Measurements from ENCODE around the gene PRODH2. TPM values are rescaled to one million over a fixed set of nuclear protein-coding genes. Genes with fewer than 3 reads are reported as not detected.

PRODH2 gene
- total RNA-seq, 1 donor from 2014 or later, result not detected

- TF ChIP-seq, protein P1, sequence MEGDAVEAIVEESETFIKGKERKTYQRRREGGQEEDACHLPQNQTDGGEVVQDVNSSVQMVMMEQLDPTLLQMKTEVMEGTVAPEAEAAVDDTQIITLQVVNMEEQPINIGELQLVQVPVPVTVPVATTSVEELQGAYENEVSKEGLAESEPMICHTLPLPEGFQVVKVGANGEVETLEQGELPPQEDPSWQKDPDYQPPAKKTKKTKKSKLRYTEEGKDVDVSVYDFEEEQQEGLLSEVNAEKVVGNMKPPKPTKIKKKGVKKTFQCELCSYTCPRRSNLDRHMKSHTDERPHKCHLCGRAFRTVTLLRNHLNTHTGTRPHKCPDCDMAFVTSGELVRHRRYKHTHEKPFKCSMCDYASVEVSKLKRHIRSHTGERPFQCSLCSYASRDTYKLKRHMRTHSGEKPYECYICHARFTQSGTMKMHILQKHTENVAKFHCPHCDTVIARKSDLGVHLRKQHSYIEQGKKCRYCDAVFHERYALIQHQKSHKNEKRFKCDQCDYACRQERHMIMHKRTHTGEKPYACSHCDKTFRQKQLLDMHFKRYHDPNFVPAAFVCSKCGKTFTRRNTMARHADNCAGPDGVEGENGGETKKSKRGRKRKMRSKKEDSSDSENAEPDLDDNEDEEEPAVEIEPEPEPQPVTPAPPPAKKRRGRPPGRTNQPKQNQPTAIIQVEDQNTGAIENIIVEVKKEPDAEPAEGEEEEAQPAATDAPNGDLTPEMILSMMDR (conservative IDR thresholded peaks at IDR 0.05), result no peak
- Mint-ChIP-seq H3K4me1 (no peaks in the 10 kb centered on the region), H3K9me3 (no peaks in the 10 kb centered on the region), H3K36me3 (ENCODE audit: low read depth) (no peaks in the 10 kb centered on the region), H3K27me3 (ENCODE audit: low read depth) (peaks cover 35% of the 10 kb centered on the region), H3K4me3 (no peak overlapping the region), H3K27ac (ENCODE audit: unreplicated experiment) (no peak overlapping the region)
- DNase-seq (ENCODE audit: low read depth, low spot score), result no peak
Measured at GRCh38 chr19:35813043-35813890, 622 bp upstream of the PRODH2 start.

GRCh38 chr19:35811317-35812219 lies 1.1 kb downstream of the PRODH2 start:
- no peak for DNase-seq (ENCODE audit: low read depth, low spot score)
- Mint-ChIP-seq H3K27ac (ENCODE audit: unreplicated experiment) (no peak overlapping the region), H3K4me3 (no peak overlapping the region), H3K9me3 (no peaks in the 10 kb centered on the region), H3K27me3 (ENCODE audit: low read depth) (peaks cover 32% of the 10 kb centered on the region), H3K4me1 (no peaks in the 10 kb centered on the region), H3K36me3 (ENCODE audit: low read depth) (no peaks in the 10 kb centered on the region)
- TF ChIP-seq, protein P1 (conservative IDR thresholded peaks at IDR 0.05), result no peak

DNA sequence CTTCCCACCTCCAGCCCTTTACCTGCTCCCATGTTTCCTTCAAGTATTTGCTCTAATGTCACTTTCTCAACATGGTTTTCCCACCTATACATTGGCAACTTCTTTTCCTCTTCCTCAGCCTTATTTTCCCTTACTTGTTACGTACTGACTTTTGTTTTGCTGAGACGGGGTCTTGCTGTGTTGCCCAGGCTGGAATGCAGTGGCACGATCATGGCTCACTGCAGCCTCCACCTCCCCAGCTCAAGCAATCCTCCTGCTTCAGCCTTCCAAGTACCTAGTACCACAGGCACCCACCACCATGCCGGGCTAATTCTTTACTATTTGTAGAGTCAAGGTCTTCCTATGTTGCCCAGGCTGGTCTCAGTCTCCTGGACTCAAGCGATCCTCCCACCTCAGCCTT lies 5.0 kb downstream of the PRODH2 start:
- DNase-seq (ENCODE audit: low read depth, low spot score), result no peak
- no peaks in the 10 kb centered on the region for H3K4me1 Mint-ChIP-seq
- no peaks in the 10 kb centered on the region for H3K9me3 Mint-ChIP-seq
- TF ChIP-seq, protein P1 (conservative IDR thresholded peaks at IDR 0.05), result no peak
- no peaks in the 10 kb centered on the region for H3K36me3 Mint-ChIP-seq (ENCODE audit: low read depth)
- peaks cover 41% of the 10 kb centered on the region for H3K27me3 Mint-ChIP-seq (ENCODE audit: low read depth)
- no peak overlapping the region for H3K27ac Mint-ChIP-seq (ENCODE audit: unreplicated experiment)
- no peak overlapping the region for H3K4me3 Mint-ChIP-seq

DNA sequence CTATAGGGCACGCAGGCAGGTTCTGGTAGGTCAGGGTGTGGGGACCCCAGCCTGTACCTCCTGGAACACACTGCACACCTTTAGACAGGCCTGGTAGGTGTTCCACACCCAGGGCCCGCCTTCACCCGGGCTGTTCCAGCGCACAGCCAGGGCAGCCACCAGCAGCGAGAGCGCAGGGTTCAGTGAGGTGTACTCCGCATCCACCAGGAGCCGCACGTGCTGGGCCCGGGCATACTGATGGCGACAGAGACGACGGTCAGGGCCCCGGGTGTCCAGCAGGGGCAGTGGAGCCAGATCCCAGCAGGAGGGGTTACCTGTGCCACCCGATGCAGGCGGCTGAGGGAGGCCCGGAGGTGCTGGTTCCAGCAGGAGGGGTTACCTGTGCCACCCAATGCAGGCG lies 6.0 kb downstream of the PRODH2 start:
- peaks cover 45% of the 10 kb centered on the region for H3K27me3 Mint-ChIP-seq (ENCODE audit: low read depth)
- no peaks in the 10 kb centered on the region for H3K4me1 Mint-ChIP-seq
- TF ChIP-seq, protein P1 (conservative IDR thresholded peaks at IDR 0.05), result no peak
- H3K36me3 Mint-ChIP-seq (ENCODE audit: low read depth), result no peaks in the 10 kb centered on the region
- no peak for DNase-seq (ENCODE audit: low read depth, low spot score)
- H3K9me3 Mint-ChIP-seq, result no peaks in the 10 kb centered on the region
- H3K27ac Mint-ChIP-seq (ENCODE audit: unreplicated experiment), result no peak overlapping the region
- no peak overlapping the region for H3K4me3 Mint-ChIP-seq

- Mint-ChIP-seq H3K4me3 (no peak overlapping the region), H3K36me3 (ENCODE audit: low read depth) (no peaks in the 10 kb centered on the region), H3K27me3 (ENCODE audit: low read depth) (peaks cover 42% of the 10 kb centered on the region), H3K27ac (ENCODE audit: unreplicated experiment) (no peak overlapping the region), H3K4me1 (no peaks in the 10 kb centered on the region), H3K9me3 (no peaks in the 10 kb centered on the region)
- TF ChIP-seq, protein P1 (conservative IDR thresholded peaks at IDR 0.05), result no peak
- DNase-seq (ENCODE audit: low read depth, low spot score), result no peak
Measured at GRCh38 chr19:35805526-35806102, 7.0 kb downstream of the PRODH2 start.

Data from neural crest cell (in vitro differentiated cells).